NT2/D1 (cell line): Measurements from ENCODE around the gene RPL19.

Source experiments
- SUZ12 ChIP-seq: IDR thresholded peaks from 2 replicates; pipeline ENCODE4 v1.6.1; 2011; ENCODE audit not compliant: insufficient read length, insufficient read depth; ENCODE audit errors: extremely low read depth
- YY1 ChIP-seq: IDR thresholded peaks from 2 replicates; pipeline ENCODE4 v1.6.1; 2011; ENCODE audit not compliant: insufficient read length, insufficient read depth
- ZNF274 ChIP-seq: IDR thresholded peaks from 2 replicates; pipeline ENCODE4 v1.6.1; 2011; ENCODE audit warnings: mild to moderate bottlenecking, low read depth, low read length

DNA sequence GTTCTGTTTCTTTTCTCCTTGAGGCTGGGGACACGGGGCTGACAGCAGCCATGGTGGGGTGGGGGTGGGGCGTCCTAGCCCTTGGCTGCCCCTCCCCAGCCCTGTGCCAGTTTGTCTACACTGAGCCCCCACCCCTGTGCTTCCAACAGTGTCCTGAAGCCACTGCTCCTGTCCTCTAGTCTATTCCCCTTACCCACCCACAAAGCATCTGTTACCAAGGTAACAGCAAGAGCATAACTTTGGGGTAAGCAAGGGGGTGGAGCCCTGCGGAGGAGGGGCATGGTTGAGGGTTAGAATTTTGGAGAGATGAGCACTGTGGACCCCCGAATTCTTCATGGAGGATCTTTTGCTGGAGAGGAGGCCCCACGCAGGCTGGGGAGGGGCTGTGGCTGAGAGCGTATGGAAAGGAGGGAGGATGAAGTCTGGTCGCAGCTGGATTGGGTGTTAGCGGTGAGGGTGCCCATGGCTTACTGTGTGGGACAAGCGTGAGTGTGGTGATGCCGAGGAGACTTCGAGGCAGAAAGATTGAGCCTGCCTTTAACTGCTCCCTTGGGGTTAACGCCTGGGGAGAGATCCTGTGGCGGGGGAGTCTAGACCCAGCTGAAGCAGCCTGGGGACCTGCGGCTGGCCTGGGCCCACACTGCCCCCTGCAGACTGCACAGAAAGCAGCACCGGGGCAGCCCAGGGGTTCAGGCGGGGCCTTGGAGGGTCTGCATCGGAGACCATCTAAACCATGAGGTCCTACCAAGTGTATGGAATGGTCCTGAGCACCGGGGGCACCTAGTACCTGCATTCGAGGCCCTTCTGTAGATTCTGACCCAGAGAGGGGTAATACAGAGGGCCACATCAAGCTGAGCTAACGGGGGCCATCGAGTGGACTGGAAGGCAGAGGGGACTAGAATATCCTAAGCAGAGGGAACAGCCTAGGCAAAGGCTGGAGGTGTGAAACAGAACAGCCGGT, 31.8 kb downstream of the RPL19 start:
- no peak for TF ChIP-seq YY1
- TF ChIP-seq SUZ12, result no peak
- no peak for TF ChIP-seq ZNF274
